Activated T-helper 1 cell treated with Interleukin-2 at 50 U/mL for 16 hours (primary cell): ENCODE data around the gene MAST4.

Experiments used
- DNase-seq: peaks from one replicate; pipeline ENCODE4 v3.0.0-alpha.2; 2020; ENCODE audit warnings: low read depth

Gene MAST4

DNA sequence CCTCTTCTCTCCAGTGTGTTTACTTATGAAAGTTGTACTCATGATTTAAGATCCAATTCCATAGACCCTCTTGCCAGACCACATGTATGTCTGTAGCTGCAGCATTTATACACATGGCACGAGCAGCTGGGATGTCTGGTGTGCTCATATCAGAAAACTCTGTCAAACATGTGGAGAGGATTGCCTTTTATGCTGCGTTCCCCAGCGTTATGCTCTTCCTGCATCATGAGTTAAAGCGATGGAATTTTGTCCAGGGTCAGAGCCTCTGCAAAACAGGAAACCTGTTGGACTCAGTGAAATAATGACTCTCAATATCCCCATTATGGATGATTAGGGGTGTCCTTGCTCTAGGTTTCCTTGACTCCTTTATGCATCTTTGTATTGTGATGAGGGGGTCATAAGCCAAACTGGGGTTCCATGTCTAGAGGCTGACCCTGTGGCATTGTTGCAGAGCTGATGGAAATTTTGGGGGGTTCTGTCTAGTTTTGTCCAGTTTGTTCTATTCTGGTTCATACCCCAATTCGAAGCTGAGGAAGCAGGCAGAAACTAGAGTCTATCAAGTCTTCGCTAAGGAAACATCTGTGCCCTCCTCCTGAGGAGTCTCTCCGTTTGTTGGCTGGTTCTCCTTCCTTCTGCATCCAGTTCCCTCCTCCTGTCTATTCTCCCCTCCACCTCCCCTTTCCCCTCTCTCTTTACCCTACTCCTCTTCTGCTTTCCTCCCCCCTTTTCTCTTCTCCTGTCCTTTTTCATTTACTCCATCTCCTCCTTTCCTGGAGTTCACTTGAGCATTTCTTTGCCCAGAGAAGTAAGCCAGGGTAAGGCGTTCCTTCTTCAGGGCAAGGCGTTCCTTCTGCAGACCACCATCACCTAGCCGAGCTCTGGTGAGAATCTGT lies 252.8 kb downstream of the MAST4 start:
- DNase-seq, result no peak

DNA sequence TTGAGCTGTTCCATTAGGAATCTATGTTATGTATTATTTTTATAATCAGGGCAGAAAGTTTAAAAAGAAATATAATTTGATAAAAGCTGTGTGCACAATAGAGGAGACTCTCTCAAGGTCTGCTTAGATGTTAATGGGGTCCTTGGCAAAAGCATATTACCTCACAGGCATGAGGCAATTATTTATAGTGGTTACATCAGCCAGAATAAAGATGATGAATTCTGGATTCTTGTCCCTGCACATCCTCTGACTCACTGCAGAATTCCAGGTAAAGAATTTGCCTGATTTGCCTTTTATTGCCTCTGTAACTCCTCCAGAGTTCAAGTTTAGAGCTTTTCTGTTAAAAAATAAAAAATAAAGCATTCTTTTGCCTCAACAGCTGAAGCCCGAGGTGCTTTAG lies 253.6 kb downstream of the MAST4 start:
- DNase-seq, result no peak

DNA sequence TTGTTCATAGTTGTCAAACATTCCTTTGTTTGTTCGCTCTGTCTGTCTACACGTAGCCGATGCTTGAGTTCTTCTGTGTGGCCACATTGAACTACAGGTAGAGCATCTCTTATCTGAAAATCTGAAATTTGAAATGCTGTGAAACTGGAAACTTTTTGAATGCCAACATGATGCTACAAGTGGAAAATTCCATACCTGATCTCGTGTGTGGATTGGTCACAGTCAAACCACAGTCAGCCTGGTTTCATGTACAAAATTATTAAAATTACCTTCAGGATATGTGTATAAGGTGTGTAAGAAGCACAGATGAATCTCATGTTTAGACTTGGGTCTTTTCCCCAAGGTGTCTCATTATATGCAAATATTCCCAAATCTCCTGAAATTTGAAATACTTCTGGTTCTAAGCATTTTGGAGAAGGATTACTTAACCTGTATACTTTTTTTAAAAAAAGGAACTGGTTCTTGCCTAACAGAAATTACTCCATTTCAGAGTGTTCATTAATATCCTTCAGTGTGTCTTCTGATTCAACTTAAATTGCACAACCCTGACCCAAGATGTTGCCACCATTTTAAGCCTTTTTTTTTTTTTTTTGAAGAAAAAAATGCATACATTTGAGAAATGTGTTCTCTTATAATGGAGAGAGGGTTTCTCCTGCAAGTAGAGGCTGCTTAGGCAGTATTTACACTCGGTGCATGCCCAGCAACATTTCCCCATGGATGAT lies 254.3 kb downstream of the MAST4 start:
- DNase-seq, result no peak

GRCh38 chr5:66851306-66851705 lies 255.1 kb downstream of the MAST4 start:
- no peak for DNase-seq

DNA sequence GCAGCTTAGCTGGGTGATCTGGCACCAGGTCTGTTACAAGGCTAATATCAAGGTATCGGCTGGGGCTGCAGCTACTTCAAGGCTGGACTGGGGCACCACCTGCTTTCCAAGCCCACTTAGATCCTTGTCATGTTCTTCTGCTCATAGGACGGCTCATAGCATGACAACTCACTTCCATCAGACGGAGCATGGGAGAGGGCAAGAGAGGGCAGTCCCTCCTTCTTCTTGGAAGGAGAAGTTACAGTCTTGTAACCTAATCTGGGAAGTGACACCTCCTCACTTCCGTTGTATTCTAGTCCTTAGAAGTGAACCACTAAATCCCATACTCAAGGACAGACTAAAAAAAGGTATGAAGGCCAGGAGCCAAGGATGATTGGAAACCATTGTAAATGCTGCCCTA lies 258.2 kb downstream of the MAST4 start:
- DNase-seq, result no peak

DNA sequence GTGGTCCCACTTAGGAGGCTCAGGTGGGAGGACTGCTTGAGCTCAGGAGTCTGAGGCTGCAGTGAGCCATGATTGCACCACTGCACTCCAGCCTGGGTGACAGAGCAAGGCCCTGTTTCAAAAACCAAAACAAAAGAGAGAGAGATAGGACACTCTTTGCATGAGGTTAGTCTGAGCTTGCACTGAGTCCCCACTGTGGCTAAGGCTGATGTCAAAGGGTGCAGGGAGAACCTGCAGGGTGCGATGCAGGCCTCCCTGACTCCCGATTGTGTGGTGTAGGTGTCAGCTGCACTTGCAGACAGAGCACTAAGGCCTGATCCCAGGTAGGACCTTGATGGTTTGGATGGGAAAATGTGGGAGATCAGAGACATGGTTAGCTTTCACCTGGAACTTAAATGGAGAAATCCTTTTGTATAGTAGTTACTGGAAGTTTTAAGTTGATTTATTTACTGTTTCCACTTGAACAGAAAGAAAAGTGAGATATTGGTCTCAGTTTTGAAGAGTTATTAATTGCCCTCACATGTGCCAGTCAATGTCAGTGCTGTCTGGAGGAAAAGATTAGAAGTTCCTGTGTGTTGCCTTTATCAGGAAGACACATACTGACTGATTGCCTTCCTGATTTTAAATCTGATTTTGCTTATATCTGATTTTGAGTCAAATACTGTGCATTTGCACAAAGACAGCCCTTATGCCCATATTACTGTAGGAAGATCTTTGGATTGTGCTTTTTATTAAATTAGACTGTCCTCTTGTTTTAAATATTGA lies 260.0 kb downstream of the MAST4 start:
- DNase-seq, result no peak

DNA sequence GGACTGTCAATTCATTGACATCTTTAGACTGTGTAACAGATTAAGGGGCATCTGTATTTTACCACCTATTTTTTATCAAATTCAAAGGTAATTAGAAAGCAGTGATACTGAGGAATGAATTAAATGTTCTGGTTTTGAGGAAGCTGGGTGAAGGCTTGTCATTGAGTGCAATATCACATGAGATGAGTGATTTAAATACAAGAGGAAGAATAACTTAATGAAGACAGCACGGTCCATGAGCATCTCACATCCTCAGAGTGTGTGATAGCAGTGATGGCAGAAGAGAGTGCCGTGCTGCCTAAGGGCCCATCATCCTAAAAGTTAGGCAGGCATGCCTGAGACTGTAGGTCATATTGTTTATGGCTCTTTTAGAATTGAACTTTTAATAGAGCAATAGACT lies 263.3 kb downstream of the MAST4 start:
- no peak for DNase-seq

DNA sequence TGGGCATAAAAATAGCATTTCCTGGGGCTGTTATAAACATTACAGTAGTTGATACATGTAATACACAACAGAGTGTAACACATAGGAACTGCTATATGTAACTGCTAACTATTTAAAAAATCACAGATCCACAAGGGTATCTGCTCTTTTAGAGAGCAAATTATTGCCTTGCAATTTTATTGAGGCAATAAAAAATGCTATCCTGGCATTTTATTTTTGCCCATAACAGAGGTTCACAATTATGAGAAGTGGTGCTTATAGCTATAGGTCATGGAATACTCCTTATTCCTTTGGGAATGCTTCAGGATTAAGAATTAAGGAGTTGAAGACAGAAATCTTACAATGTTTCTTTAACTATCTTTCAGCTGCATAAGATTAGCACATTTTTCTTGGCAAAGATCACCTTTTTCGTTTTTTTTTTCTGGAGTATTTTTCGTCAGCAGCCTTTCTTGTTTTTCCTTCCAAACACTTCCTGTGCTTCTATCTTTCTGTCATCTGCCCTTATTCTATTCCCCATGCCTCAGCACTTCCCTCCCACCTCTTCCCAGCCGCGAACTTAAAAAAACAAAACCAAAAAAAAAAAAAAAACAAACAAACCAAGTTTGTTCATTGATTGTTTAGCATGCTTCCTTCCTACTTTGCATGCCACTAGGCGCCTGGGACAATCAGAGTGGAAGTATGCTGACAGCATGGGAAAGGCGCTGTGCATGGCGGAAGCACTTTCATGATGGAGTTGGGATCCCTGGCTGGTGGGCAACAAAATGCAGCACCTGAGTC lies 264.2 kb downstream of the MAST4 start:
- no peak for DNase-seq

GRCh38 chr5:66861402-66861801 lies 265.2 kb downstream of the MAST4 start:
- DNase-seq, result no peak

DNA sequence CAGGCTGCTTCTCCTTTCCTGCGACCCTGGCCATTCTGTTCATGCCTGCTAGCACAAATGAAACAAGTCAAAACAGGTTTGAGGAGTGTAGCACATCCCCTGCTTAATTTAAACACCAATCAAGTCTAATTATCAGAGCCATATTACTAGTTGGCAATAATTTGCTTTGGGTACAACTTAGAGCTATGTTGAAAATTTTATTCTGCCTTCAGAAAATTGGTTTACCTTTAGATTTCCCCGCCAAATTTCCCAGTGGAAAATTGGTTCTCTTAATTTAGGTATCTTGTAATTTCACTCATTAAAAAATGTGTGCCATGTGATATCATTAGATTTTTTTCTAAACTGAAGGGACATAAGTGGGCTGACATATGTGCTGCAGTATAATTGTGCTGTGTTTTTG lies 265.8 kb downstream of the MAST4 start:
- DNase-seq, result no peak

DNA sequence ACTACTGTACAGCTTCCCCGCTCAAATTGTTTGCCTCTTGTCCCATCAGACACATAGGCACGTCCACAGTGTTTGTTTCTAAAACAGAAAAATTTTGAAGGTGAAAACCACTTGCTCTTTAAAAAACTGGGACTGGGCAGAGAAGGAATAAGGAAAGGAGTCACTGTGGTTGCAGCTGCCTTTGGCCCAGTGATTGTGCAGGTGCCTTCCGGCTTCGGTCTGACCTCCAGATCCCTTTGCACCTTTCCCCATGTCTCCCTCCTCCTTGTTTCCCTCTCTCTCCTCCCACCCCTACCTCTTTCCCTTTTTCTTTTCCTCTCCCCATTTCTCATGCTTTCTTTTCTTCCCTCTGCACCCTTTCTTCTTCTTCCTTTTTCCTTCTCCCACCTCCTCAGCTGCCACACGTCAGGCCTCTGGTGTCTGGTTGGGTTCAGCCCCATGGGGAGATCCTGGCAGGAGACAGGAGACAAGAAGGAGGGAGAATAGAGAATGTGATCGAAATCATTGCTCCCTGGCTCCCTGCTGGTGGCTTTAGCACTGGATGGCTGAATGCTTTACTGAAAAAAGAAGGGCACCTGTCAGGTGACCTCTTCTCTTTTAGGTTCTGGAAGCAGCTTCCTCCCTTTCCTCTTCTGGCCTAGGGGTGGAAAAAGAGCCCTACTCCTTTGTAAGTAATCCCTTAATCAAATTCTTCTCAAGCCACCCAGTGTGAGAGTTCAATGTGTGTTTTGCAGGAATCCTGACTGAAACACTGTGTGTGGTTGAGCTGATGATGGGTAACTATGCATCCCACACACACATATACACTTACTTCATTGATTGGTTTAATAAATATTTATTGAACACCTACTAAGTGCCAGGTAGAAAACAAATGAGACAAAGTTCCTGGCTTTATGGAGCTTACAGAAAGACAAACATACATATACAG lies 267.3 kb downstream of the MAST4 start:
- DNase-seq, result no peak

- no peak for DNase-seq
Observed at GRCh38 chr5:66864240-66864884, 268.2 kb downstream of the MAST4 start.

DNA sequence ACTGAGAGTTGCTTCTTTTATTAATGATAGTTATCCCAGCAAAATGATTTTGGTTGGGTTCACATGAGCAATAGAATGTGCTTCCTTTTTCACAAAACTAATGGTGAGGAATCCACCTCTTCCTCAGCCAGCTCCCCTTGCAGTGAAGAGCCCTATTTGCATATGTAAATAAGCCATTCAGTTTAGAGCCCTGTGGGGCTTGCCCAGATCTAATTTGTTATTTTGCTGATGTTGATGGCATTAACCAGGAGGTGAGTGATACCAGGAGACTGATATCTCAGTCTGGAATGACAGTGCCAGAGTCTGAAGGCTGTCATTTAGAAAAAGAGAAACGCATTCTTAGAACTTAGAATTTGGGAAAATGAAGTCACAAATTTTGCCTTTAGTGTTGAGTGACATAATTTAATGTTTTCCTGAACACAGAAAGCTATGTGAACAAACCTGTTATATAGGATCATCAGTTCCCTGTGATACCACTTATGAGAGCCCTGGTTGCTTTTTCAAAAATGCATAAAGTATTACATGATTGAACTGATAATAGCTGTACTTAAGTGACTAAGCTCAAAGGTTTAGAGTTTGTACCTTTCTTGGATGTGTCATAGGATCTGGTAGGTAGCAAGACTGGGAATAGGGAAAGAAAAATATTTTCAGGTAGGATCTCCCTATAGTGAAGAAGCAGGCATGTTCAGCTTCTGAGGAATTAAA lies 271.6 kb downstream of the MAST4 start:
- no peak for DNase-seq

GRCh38 chr5:66869347-66869746 lies 273.2 kb downstream of the MAST4 start:
- DNase-seq, result no peak

DNA sequence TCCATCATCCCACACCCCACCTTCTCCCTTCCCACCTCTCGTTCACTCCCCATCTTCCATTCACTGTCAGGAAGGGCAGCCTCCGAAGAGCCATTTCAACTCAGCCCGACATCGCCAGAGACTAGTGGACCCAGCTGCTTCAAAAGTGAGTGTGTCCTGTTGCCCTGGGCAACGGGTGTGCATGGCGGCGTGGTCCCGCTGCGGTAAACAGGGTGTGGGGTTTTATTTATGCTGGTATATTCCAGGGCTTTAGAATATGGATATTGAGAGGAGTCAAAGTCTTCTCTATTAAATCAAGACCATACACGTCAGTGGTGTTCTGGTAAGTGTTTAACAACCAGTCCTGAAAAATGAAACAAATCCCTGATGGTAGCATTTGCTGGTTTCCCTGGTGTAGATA lies 274.5 kb downstream of the MAST4 start:
- DNase-seq, result no peak

DNA sequence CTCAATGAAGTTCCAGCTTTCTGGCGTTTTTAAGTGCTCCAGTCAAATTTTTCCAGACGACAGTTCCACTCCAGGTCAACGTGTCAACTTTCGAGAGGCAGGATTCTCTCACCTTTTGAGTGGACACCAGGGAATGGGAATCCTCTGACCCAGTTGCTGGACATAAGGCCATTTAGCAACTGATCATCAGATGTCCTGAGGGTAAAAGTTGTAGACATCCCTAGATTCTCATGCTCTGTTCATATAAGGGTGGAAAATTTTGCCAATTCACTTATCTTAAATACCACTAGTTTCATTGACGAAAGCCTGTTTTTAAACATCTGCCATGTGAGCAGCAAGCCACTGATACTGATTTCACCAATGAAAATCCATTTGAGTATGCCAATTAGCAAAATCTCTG lies 275.5 kb downstream of the MAST4 start:
- no peak for DNase-seq

DNA sequence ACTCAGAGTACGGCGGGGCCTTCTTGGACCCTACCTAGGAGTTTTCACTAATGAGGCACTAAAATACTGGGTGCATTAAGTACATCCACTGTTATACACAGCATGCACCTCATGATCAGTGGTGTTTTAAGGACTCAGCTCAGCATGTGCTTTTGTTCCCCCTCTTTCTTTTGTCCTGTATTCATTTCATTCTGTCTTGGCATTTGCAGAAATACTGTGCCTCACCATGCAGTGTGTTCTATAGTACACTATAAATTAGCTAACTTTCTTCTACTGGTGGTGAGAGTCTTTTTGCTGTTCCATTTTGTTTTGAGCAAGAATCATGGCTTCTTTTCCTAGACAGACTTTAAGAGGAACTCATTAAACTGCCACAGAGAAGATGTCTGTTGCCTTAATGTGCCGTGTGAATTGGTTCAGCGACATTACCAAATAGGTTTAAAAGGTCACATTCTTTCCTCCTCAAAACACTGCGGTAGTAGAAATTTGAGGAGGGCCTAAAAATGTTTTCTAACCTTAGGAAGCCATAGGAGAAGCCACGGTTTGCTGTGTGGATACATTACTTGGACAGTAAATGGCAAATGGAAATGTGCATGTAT lies 276.6 kb downstream of the MAST4 start:
- no peak for DNase-seq

DNA sequence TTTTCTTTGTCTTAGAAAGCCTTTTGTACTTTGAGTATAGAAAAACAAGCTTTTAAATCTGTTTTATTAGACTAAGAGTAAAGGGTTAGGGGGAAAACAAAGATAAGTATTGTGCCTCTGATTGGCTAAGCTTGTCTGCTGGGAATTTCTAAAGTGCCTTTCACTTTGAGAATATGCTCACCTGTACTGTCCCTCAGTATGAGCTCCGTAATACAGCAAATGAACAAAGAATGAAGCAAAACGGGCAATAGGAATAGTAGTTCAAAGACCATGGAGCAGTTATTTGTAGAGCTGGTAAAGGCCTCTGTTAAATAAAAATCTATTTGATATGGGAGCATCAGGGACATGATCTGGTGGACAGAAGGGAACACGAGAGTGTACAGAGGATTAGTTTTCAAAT lies 277.8 kb downstream of the MAST4 start:
- no peak for DNase-seq

GRCh38 chr5:66875315-66875714 lies 279.1 kb downstream of the MAST4 start:
- no peak for DNase-seq
